Measurements from ENCODE around the gene TRAF1.

GRCh38 chr9:120870206-120870605 is 56.4 kb downstream of the TRAF1 start:
- no peak for TF ChIP-seq PKNOX1 (IDR thresholded peaks at IDR 0.05)
- TF ChIP-seq SP1 (IDR thresholded peaks at IDR 0.05): no peak
- TF ChIP-seq ARNT (IDR thresholded peaks at IDR 0.05): no peak
- TF ChIP-seq FOXM1 (IDR thresholded peaks at IDR 0.05; ENCODE audit: borderline replicate concordance): no peak
- TF ChIP-seq ELF4 (IDR thresholded peaks at IDR 0.05): no peak
- TF ChIP-seq FOXA1 (IDR thresholded peaks at IDR 0.05): no peak
- TF ChIP-seq CTBP1 (IDR thresholded peaks at IDR 0.05; ENCODE audit: borderline replicate concordance): no peak
